ENCODE data around the gene ZC3H12C.

DNA sequence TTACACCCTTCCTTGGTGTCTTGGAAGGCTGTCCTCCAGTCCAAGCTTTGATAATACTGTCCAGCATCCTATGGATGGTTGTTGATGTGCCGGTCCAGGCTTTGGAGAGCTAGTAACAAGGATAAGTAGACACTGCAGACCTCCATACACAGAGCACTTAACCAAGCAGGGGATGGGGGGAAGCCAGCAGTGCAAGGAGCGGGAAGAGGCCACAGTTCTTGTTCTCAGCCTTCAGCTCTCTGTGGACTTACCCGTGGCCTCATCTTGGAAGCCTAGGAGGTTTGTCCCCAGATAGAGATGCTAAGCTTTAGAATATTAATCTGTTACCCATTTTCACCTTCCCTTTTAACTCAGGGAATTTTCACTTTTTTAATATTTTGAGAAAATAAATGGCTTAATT is 30.9 kb upstream of the ZC3H12C start:
- TF ChIP-seq, protein P1, sequence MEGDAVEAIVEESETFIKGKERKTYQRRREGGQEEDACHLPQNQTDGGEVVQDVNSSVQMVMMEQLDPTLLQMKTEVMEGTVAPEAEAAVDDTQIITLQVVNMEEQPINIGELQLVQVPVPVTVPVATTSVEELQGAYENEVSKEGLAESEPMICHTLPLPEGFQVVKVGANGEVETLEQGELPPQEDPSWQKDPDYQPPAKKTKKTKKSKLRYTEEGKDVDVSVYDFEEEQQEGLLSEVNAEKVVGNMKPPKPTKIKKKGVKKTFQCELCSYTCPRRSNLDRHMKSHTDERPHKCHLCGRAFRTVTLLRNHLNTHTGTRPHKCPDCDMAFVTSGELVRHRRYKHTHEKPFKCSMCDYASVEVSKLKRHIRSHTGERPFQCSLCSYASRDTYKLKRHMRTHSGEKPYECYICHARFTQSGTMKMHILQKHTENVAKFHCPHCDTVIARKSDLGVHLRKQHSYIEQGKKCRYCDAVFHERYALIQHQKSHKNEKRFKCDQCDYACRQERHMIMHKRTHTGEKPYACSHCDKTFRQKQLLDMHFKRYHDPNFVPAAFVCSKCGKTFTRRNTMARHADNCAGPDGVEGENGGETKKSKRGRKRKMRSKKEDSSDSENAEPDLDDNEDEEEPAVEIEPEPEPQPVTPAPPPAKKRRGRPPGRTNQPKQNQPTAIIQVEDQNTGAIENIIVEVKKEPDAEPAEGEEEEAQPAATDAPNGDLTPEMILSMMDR (IDR thresholded peaks at IDR 0.05; ENCODE audit: low read depth, low read length) = no peak
- TF ChIP-seq POLR2A (IDR thresholded peaks at IDR 0.05; ENCODE audit: extremely low read depth, insufficient read length) = no peak
- TF ChIP-seq MYC (IDR thresholded peaks at IDR 0.05; ENCODE audit: low read depth, low read length) = no peak
